SK-MEL-5 (cell line): ENCODE results near the gene GGT7. TPM values are rescaled to one million over a fixed set of nuclear protein-coding genes. Genes with fewer than 3 reads are reported as not detected.
A peak's percentile ranks its signal among the peaks of the same experiment; 100 is the strongest.
"Not testable (repeated sequence)": the region's sequence is repeated elsewhere in the genome, so short reads cannot be mapped to it uniquely, and the experiment has no call there.

ENCODE experiments used
- DNase-seq: peaks from one replicate; pipeline ENCODE4 v3.0.0-alpha.2; 2016; ENCODE audit warnings: low read depth, low spot score
- in situ Hi-C: cut with HindIII; loops from 2 replicates; pipeline ENCODE4 v1.10.0; 2016; ENCODE audit warnings: low sequenced_read_pairs, high pct_unique_total_duplicates, low pct_unique_long_range_greater_than_20kb
- polyA plus RNA-seq, 2 experiments: library from polyadenylated mRNA; depleted of rRNA; stranded (reverse); fragments of >200 nt; gene quantifications; 2 replicates each; pipeline ENCODE4 v1.2.3, GENCODE V29; 2015
- total RNA-seq: library from RNA; depleted of rRNA; stranded (reverse); fragments of >200 nt; shearing (Covaris generic); gene quantifications from 2 replicates; pipeline ENCODE4 v1.2.3, GENCODE V29; 2014; rRNA removed

Gene GGT7, protein sequence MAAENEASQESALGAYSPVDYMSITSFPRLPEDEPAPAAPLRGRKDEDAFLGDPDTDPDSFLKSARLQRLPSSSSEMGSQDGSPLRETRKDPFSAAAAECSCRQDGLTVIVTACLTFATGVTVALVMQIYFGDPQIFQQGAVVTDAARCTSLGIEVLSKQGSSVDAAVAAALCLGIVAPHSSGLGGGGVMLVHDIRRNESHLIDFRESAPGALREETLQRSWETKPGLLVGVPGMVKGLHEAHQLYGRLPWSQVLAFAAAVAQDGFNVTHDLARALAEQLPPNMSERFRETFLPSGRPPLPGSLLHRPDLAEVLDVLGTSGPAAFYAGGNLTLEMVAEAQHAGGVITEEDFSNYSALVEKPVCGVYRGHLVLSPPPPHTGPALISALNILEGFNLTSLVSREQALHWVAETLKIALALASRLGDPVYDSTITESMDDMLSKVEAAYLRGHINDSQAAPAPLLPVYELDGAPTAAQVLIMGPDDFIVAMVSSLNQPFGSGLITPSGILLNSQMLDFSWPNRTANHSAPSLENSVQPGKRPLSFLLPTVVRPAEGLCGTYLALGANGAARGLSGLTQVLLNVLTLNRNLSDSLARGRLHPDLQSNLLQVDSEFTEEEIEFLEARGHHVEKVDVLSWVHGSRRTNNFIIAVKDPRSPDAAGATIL
- 4.4 and 8.0 TPM in 2 replicates for total RNA-seq
- 51.1 and 51.3 TPM in 2 replicates for polyA plus RNA-seq (2015; cell fraction: cytosol; rRNA removed)
- 147 and 176 TPM in 2 replicates for polyA plus RNA-seq (2015; cell fraction: nucleus; rRNA removed)

DNA sequence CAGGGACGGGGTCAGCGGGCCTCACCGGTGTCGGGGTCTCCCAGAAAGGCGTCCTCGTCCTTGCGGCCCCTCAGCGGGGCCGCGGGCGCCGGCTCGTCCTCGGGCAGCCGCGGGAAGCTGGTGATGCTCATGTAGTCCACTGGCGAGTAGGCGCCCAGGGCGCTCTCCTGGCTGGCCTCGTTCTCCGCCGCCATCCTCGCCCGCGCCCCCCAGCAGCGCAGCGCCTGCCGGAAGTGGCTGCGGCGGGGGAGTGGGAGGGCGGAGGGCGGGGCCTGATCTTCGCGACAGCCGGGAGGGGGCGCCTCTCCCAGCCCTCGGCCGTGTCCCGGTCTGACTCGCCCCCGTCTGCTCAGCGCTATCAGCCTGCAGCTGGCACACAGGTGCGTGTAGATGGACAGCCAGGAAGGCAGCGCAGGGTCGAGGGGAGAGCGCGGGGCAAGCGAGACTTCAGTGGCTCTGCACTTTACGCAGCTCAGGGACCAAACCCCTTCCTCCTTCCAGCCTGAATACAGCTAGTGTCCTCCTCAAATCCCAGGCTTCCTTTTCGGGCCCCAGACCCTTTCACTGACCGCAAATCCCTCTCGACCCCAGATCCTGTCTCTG, at the start of gene GGT7:
GGT7 (minus strand) TSS at position 235 of the 603 bp plus-strand sequence; CDS start at position 194, 41 bp downstream.
- peak; percentile 78 for DNase-seq
- in situ Hi-C loops, result no loop called here

DNA sequence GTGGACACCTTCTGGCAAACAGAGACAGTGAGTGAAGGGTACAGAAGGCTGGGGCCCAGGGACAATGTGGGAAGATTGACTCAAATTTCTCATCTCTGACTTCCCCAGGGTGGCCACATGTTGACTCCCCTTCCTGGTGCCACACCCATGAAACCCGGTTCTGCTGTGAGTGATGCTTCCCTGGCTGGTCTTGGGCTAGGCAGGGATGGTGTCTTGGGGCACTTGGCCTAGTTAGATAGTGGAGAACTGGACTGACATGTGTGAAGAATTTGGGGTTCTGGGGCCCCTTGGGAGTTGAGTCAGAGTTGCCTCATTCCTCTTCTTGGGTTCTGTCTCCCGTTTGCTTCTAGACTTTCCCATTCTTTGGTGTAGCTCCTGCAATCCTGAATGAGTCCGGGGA, 48.8 kb upstream of the GGT7 start:
- DNase-seq, result no peak
- in situ Hi-C loops, result no loop called here

DNA sequence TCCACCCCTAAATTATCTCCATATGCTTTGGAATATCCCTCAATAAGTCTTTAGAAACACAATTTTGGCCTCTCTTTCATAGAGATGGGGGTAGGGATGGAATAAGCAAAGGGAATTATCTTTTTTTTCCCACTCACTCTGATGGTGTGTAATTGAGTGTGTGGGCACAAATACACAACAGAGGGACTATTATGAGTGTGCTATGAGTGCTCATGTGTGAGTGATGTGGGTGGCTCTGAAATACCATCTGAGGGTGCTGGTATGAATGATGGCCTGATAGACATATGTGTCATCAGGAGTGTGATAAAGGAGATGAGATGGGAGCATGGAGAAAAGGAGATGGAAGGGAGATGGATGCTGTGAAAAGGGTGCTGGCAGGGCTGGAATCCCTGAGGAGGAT, 47.4 kb upstream of the GGT7 start:
- in situ Hi-C loops, result no loop called here
- no peak for DNase-seq

DNA sequence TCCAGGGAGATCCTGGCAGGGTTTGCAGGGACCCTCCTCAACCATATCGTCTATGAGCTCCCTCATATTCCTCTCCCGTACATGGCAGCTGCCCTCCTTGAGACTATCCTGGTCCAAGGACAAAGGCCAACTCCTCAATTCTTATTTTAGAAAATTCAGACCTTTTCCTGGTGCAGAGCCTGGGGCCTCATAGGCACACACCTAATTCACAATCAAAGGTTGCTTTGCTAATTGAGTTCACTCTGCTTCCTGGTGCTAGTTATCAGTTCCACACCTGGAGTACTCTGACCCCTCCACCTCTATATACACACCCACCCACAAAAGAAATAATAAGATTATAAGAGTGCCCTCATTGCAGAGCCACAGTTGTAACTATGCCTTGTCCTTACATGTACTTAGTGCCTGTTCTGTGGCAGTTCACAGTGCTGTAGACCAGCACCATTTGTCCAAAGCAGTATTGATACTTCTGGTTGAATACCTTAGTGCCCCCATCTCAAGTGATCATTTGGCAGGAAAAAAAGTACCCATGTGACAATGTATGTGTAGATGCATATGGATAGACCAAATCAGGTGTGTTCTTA, 44.2 kb upstream of the GGT7 start:
- no peak for DNase-seq
- in situ Hi-C loops, result no loop called here

DNA sequence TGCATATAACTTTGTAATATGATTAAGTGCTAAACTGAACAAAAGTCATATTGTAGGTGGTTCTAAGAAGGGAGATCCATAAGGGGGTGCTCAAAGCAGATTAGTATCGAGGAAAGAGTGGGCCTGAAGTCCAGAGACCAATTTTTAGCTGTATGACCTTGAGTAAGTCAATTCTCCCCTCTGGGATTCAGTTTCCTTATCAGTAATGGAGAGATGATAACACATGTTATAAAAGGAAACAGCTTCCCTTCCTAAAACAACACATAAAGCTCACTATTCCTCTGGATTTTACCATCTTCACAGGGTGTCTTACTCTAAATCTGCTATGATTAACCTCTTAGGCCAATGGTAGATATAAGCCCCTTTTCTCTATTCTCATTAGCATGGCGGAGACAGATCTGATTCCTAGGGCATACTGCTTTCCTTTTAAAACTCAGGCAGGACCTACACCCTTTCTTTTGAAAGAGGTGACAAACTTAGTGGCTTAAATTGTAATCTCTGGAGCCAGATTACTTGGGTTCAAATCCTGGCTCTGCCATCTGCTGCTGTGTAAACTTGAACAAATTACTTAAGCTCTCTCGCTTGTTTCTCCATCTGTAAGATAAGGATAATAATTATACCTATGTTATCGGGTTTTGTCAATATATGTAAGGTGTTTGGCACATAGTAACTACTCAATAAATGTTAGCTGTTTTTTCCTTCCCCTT, 43.2 kb upstream of the GGT7 start:
- no peak for DNase-seq
- in situ Hi-C loops, result no loop called here

DNA sequence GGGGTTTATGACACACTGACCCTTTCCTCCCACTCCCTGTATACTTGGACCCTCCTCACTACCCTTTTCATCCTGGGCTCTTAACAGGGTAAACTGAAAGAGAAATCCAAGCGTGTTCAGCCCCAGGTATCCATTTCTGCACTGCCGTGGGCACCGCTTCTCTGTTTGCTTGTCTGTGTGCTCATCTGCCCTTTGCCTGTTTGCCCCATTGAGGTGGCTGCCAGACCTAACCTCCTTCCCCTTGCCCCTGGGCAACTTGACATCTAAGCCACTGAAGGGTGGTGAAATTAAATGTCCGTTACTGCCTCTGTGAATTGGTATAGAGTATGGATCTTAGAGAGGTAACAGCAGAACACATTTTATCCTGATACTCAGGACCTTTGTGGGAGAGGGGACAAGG, 42.5 kb upstream of the GGT7 start:
- DNase-seq, result no peak
- in situ Hi-C loops, result no loop called here

DNA sequence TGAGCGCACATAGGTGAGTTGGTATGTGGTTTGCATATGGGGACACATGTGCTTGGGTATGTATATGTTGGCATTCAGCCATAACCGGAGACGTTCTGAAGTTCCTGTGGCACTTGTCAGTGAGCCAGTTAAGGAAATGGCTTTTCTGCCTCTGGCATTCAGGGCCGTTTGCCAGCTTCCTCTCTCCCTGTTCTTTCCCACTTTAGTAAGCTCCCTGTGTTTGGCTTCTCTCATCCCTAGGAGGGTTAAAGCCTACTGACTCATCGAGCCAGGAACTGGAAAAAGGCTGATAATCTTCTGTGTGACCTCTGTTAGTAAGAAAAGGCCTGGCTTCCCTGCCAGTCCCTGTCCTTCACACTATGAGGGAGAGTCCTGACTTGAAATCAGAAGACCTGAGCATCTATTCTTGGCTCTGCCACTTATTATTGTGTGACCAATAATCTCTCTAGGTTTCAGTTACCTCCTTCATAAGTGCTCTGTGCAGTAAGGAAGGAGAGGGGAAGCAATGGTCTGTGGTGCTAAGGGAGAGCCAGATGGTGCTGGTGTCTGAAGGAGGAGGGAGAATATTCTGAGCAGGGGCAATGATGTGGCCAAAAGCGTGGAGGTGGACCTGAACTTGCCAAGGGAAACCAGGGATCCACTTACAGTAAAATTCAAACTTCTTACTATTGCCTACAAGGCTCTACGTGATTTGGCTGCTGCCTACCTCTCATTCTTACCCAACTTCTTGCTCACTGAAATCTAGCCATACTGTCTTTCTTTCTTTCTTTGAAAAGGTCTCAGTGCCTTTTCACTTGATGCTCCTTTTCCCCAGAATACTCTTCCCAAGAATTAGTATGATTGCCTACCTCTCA, 35.2 kb upstream of the GGT7 start:
- in situ Hi-C loops, result no loop called here
- DNase-seq, result peak; percentile 94

DNA sequence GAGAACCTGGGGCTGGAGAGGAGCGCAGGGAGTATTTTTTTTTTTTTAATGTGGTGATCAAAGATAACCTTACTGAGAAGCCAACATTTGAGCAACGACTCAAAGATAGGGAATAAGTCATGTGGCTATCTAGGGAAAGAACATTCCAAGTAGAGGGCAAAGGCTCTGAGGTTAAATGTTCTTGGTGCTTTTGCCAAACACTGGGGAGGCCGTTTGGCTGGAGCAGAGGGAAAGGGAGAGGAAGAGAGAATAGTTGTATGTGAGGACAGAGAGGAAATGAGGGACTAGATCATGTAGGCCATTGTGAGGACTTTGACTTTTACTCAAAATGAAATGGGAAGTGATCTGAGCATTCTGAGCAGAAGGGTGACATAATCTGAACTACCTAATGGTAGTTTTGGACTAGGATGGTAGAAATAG, 31.6 kb upstream of the GGT7 start:
- DNase-seq, result no peak
- in situ Hi-C loops, result no loop called here

DNA sequence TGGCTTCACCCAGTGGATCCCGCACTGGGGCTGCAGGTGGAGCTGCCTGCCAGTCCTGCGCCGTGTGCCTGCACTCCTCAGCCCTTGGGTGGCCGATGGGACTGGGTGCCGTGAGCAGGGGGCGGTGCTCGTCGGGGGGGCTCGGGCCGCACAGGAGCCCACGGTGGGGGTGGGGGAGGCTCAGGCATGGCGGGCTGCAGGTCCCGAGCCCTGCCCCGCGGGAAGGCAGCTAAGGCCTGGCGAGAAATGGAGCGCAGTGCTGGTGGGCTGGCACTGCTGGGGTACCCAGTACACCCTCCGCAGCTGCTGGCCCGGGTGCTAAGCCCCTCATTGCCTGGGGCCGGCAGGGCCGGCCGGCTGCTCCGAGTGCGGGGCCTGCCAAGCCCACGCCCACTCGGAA, 26.1 kb upstream of the GGT7 start:
- DNase-seq, in situ Hi-C loops: not testable (repeated sequence)

DNA sequence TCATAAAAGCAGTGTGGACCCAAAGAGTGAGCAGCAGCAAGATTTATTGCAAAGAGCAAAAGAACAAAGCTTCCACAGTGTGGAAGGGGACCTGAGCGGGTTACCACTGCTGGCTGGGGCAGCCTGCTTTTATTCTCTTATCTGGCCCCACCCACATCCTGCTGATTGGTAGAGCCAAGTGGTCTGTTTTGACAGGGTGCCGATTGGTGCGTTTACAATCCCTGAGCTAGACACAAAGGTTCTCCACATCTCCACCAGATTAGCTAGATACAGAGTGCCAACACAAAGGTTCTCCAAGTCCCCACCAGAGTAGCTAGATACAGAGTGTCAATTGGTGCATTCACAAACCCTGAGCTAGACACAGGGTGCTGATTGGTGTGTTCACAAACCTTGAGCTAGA, 25.5 kb upstream of the GGT7 start:
- in situ Hi-C loops, result not testable (repeated sequence)

DNA sequence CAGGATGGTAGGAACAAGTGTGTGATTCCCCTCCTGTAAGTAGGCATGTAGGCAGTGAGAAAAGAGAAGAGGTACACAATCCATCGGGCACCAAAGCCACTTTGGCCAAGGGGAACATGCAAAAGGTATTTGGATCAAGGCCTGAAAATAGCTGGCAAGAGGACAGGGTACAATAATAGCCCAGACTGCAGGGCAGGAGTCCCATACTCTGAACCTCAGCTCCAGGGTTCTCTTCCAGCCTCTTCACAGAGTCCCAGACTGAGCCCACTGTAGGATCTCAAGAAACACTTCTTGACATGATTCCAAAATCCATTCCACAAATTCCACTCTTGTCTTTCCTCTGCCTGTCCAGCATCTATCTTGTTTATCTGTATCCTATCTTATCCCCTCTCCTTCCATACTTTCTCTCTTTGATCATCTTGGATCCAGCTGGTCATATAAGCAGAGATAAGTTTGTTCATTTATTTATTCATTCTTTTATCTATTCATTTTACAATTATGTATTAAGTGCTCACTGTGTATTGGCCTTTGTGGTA, 23.5 kb upstream of the GGT7 start:
- DNase-seq, result no peak
- in situ Hi-C loops, result no loop called here

More for the DNA sequence above, 25.5 kb upstream of the GGT7 start:
- not testable (repeated sequence) for DNase-seq

DNA sequence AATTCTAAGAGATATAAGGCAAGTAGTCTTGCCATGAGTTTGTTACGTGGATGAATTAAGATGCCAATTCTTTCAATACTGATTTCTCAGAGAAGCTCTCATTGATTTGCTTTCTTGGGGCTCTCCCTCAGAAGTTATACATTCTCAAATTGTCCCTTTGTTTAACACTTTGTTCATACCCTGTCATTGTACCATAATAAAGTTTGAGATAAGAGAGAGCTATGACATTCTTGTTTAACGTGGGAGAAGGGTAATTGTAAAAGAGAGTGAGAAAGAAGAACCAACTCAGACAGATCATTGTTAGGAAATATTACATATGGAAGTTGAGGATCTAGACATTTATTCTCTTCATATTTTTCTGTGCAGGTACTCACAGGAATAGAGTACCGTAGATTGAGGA, 22.8 kb upstream of the GGT7 start:
- in situ Hi-C loops, result no loop called here
- DNase-seq, result no peak

DNA sequence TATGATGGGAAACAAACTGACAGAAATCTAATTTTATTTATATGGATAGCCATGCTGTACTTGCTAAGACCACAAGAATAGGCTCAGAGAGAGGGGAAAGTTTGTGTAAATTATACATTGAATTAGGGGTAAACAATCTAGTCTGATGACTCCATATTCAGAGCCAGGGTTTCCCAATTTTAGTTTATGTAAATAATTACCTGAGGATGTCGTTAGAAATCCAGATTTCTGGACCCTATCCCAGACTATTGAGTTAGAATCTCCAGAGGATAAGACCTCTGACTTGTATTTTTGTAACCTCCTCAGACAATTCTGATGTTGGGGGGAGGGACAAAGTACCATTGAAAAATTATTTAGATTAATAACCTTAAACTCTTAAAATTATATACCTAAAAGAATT, 22.1 kb upstream of the GGT7 start:
- in situ Hi-C loops, result no loop called here
- no peak for DNase-seq

DNA sequence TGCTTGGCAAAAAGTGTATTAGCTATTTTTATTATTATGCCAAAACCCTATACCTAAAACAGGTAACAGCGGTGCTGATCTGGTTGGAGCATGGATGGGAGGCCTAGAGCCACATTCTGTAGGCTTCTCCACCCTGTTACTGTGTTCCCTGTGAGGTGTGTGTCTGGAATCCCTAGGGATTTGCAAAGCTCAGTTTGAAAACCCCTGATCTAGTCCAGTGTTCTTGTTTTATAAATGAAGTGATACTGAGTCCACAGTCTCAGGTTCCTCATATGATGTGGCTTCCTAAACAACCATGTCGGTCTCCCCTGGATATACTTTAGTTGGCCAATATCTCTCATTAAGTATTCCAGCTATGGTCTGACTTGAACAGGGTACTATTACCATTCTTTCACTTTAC, 20.0 kb upstream of the GGT7 start:
- DNase-seq, result no peak
- in situ Hi-C loops, result no loop called here

DNA sequence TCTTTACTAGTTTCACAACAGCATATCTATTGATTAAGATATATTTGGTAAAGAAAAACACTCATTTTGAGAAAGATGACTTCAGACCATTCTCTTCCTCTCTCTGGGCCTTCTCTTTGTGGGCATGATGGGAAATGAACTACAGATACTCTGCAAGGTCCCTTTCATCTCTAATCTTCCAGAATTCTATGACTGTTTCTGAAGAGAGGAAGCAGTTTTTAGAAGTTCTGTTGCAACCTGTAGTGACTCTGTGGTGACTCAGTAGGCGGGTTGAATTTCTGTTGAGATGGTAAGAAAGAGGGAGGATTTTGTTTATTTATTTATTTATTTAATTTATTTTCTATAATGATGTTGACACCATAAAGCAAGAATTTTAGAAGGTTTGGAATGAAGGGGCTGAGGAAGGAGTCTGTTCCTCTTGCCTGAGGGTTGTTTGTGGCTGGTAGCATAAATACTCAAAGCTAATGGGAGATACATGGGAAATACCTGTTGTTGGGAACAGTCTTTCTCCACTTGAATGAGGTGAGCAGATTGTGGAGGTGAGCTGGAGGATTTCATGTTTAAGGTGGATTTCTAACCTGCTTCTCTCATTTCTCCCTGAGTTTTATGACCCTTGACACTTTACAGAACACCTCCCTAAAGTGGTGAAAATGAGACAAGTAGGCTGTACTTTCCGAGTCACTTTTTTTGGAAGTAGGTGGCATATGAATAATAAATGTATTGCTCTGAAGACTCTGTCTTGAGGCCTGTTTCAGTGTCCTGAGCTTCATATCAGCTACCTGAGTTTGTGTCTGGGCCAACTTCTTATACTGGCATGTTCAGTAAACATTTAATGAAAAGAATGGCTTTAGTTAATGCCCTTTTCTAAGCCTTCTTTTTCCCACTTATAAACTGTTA, 18.8 kb upstream of the GGT7 start:
- in situ Hi-C loops, result no loop called here
- no peak for DNase-seq

DNA sequence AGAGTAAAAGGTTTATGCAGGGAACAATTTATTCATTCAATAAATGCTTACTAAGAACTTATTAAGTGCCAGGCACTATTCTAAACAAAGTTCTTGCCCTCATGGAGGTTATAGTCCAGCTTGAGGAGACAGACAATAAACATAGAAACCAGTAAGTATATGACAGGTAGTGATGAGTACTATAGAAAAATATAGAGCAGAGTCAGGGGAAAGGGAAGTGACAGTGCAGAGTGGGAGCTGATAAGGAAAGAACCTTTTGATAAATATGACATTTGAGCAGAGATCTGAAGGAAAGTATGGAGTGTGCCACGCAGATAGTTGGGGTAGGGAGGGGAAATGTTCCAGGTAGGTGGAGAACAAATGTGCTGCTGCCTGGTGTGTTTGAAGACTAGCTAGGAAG, 15.8 kb upstream of the GGT7 start:
- in situ Hi-C loops, result no loop called here
- DNase-seq, result no peak
